Measurements from ENCODE around the gene TAF1D.

TAF1D gene

GRCh38 chr11:93715797-93716396 lies 25.4 kb downstream of the TAF1D start:
- no peak overlapping the region for H3K9ac ChIP-seq (ENCODE audit: low read length)
- no peaks in the 10 kb centered on the region for H3K79me2 ChIP-seq (ENCODE audit: insufficient read depth, low read length)
- no peaks in the 10 kb centered on the region for H4K20me1 ChIP-seq (ENCODE audit: insufficient read depth, low read length)
- H3K36me3 ChIP-seq (ENCODE audit: insufficient read depth, low read length): peaks cover 71% of the 10 kb centered on the region
- peaks cover 16% of the 10 kb centered on the region for H3K4me1 ChIP-seq (ENCODE audit: insufficient read depth, low read length, severe bottlenecking)
- no peaks in the 10 kb centered on the region for H3K27me3 ChIP-seq (ENCODE audit: insufficient read depth, low read length)
- no peak overlapping the region for H3K4me2 ChIP-seq (ENCODE audit: low read length)
- H3K9me2 ChIP-seq (ENCODE audit: low read depth, low read length): no peaks in the 10 kb centered on the region
- H3K9me3 ChIP-seq (ENCODE audit: low read length): no peaks in the 10 kb centered on the region
- no peaks in the 10 kb centered on the region for H3F3A ChIP-seq (ENCODE audit: insufficient read depth, low read length)
- H3K4me3 ChIP-seq (ENCODE audit: low read depth, low read length, poor library complexity, severe bottlenecking): no peak overlapping the region
- H3K27ac ChIP-seq (ENCODE audit: low read depth, low read length, poor library complexity, severe bottlenecking): no peak overlapping the region
- no peak for TF ChIP-seq CTCF (IDR thresholded peaks at IDR 0.05; ENCODE audit: low read length)
- no peak for TF ChIP-seq EZH2 (IDR thresholded peaks at IDR 0.05; ENCODE audit: borderline replicate concordance, low read length)
- no peak overlapping the region for H2AFZ ChIP-seq (ENCODE audit: low read length)

- H3K27ac ChIP-seq (ENCODE audit: low read depth, low read length, poor library complexity, severe bottlenecking): no peak overlapping the region
- H3K36me3 ChIP-seq (ENCODE audit: insufficient read depth, low read length): peaks cover 97% of the 10 kb centered on the region
- no peak overlapping the region for H3K4me2 ChIP-seq (ENCODE audit: low read length)
- H3K4me3 ChIP-seq (ENCODE audit: low read depth, low read length, poor library complexity, severe bottlenecking): no peak overlapping the region
- H3K4me1 ChIP-seq (ENCODE audit: insufficient read depth, low read length, severe bottlenecking): peaks cover 6% of the 10 kb centered on the region
- no peak overlapping the region for H2AFZ ChIP-seq (ENCODE audit: low read length)
- TF ChIP-seq CTCF (IDR thresholded peaks at IDR 0.05; ENCODE audit: low read length) (no peak), EZH2 (IDR thresholded peaks at IDR 0.05; ENCODE audit: borderline replicate concordance, low read length) (no peak)
- no peaks in the 10 kb centered on the region for H3F3A ChIP-seq (ENCODE audit: insufficient read depth, low read length)
- no peaks in the 10 kb centered on the region for H3K27me3 ChIP-seq (ENCODE audit: insufficient read depth, low read length)
- H3K9me2 ChIP-seq (ENCODE audit: low read depth, low read length): no peaks in the 10 kb centered on the region
- H3K9me3 ChIP-seq (ENCODE audit: low read length): peaks cover 14% of the 10 kb centered on the region
- no peaks in the 10 kb centered on the region for H3K79me2 ChIP-seq (ENCODE audit: insufficient read depth, low read length)
- no peaks in the 10 kb centered on the region for H4K20me1 ChIP-seq (ENCODE audit: insufficient read depth, low read length)
- no peak overlapping the region for H3K9ac ChIP-seq (ENCODE audit: low read length)
Observed at GRCh38 chr11:93712678-93713077, 28.6 kb downstream of the TAF1D start.

GRCh38 chr11:93710239-93710638 lies 31.1 kb downstream of the TAF1D start:
- Histone ChIP-seq H4K20me1 (ENCODE audit: insufficient read depth, low read length) (no peaks in the 10 kb centered on the region), H3K36me3 (ENCODE audit: insufficient read depth, low read length) (peaks cover 98% of the 10 kb centered on the region)

More at GRCh38 chr11:93710239-93710638, 31.1 kb downstream of the TAF1D start:
- TF ChIP-seq EZH2 (IDR thresholded peaks at IDR 0.05; ENCODE audit: borderline replicate concordance, low read length) (no peak), CTCF (IDR thresholded peaks at IDR 0.05; ENCODE audit: low read length) (no peak)
- H3K4me2 ChIP-seq (ENCODE audit: low read length): no peak overlapping the region
- H3K27me3 ChIP-seq (ENCODE audit: insufficient read depth, low read length): no peaks in the 10 kb centered on the region
- no peaks in the 10 kb centered on the region for H3F3A ChIP-seq (ENCODE audit: insufficient read depth, low read length)
- no peak overlapping the region for H3K9ac ChIP-seq (ENCODE audit: low read length)
- no peak overlapping the region for H2AFZ ChIP-seq (ENCODE audit: low read length)
- H3K27ac ChIP-seq (ENCODE audit: low read depth, low read length, poor library complexity, severe bottlenecking): no peak overlapping the region
- H3K4me1 ChIP-seq (ENCODE audit: insufficient read depth, low read length, severe bottlenecking): no peaks in the 10 kb centered on the region
- H3K4me3 ChIP-seq (ENCODE audit: low read depth, low read length, poor library complexity, severe bottlenecking): no peak overlapping the region
- no peaks in the 10 kb centered on the region for H3K9me2 ChIP-seq (ENCODE audit: low read depth, low read length)
- H3K9me3 ChIP-seq (ENCODE audit: low read length): peaks cover 14% of the 10 kb centered on the region
- no peaks in the 10 kb centered on the region for H3K79me2 ChIP-seq (ENCODE audit: insufficient read depth, low read length)

Measured in OCI-LY1 (cell line).